Stimulated activated CD4-positive, alpha-beta T cell treated with anti-CD3 and anti-CD28 coated beads, Interleukin-12 subunit alpha, Interleukin-12 subunit beta, amount 100 ng/mL, for 48 hours (primary cell): Measurements from ENCODE around the gene TERB1.
"Not testable (repeated sequence)": the region's sequence is repeated elsewhere in the genome, so short reads cannot be mapped to it uniquely, and the experiment has no call there.

Experiments used
- DNase-seq, 3 donors: peaks; one replicate each; pipeline ENCODE4 v3.0.0-alpha.2; 2020; ENCODE audit warnings: low read depth in 2 of 3, low spot score in 1 of 3

The TERB1 gene

DNA sequence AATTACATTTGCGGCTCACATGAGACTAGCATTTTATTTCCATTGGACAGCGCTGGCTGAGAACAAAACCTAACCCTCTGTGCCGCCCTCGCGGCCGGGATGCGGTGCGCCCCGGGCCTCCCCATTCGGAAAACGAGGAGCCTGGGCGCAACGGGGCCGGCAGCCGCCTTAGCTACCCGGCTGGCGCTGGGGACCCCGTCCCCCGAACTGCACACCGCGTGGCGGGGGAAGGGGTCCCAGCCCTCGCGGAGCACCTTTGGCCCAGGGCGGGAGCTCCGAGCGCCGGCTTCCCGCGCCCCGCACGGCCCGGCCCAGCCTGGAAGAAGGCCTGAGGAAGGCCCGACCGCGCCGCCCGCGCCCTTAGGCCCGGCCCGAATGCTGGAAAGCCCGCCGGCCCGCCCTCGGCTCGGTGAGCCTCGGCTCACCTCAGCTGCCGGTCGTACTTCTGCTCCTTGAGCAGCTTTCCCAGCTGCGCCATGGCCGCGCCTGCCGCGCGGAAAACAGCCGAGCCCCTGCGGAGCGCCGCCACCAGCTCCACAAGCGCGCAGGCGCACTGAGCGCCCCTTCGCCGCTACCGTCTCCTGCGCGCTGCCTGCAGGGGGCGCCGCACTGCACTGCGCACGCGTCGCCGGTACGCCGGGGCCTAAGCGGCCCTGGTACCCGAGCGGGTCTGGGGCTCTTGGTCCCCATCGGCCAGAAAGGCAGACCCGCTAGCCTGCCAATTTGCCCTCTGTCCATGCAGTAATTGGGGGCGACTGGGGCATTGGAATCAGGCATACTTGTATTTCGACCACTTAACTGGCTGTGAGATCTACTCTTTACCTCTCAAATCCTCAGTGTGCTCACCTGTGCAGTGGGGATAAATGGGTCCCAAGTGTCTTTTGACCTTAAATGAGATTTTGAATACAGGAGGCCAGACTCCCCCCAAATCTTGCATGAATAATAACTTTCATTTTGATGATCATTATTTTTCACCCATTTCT lies 29.3 kb upstream of the TERB1 start, which contains the start of gene NAE1:
TSS of gene NAE1 (minus strand) at position 555 of the 983 bp plus-strand sequence. CDS start at position 478, 77 bp downstream.
- DNase-seq = peak; percentile 79 to 84 (median 80)

DNA sequence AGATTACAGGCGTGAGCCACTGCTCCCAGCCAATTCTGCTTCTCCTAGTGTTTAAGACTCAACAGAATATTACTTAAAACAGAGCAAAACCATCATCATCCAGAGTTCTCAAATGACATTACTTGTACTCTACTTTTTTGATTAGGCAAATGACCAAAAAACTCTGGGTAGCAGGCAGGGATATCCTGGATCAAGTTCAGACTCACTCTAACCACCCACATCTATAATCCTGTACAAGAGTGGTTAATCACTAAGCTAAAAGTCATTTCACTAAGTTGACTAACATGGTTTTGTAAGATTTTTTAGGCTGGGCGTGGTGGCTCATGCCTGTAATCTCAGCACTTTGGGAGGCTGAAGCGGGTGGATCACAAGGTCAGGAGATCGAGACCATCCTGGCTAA lies 22.6 kb upstream of the TERB1 start:
- DNase-seq = no peak

DNA sequence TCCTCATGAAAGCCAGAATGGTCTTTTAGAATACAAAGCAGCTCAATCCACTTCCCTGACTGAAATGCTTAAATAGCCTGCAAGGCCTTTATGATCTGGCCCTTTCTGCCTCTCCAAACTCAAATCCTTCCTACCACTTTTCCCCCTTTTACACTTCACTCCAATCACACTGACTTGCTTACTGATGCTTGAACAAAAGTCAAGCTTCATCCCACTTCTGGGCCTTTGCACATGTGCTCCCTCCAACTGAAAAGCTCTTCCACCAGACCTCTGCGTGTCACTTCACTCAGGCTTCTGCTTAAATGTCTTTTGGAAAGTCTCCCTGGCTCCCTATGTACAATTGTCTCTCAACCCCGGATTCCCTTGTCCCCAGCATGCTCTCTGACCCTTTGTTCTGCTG lies 13.3 kb upstream of the TERB1 start:
- DNase-seq = no peak

DNA sequence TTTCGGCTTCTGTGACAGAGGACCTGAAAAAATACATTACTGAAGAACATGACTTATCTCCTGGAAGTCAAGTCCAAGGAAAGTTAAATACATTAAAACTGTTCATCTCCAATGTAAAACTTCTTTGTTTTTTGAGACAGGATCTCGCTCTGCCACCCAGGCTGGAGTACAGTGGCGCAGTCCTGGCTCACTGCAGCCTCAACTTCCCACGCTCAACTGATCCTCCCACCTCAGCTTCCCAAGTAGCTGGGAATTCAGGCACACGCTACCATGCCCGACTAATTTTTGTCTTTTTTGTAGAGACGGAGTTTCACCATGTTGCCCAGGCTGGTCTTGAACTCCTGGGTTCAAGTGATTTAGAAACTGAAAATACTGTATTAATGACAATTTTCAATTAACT lies 9.7 kb upstream of the TERB1 start:
- DNase-seq = no peak

DNA sequence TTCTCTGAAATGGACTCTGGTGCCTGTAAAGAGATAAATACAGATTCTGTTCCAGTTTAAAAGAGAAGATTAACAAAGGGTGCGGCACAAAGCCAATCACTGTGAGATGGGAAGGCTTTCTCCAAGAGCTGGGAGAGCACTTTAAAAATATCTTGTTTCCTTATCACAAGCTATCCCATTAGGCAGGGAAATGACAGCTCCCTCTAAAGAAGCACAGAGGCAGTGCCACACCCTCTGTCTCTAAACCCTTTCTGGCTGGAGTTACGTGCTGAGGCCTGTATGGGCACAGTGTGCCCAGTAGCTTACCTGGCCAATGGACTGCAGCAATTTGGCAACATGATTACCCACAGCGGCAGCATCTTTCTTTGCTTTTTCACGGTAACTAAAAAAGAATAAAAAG lies 9.0 kb upstream of the TERB1 start:
- DNase-seq = no peak

DNA sequence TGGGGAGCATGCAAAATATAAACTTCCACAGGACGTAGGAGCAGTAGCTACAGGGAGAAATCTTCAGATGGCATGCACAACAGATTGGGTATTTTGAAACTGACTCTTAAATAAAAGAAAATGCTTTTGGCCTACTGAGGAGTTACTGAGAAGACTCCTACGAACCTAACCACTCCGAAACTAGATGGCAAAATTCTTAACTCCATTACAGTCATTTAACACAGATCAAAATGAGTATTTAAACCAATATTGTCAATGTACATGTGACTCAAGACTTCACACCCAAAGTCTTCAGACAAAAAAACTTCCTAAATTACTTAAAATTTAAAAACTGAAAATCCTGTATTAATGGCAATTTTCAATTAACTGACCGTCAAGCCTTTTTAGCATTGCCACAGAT lies 8.4 kb upstream of the TERB1 start:
- DNase-seq = no peak

DNA sequence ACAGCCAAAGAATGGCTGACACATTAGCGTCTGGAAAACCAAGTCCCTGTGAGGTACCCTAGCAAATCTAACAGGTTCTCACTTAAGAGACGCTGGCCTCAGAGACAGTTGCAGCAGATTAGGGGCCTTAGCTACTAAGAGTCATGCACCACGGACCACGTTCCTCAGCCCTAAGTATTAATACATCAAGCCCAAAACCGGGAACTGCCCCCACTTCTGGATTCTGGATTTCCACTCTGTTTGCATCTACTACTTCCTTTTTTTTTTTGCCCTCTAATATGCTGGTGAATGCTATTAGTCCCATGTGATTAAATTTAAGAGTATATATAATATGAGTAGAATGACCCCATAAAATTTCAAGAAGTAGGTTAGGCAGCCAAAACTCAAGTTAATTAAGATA lies 775 bp upstream of the TERB1 start:
- no peak for DNase-seq

DNA sequence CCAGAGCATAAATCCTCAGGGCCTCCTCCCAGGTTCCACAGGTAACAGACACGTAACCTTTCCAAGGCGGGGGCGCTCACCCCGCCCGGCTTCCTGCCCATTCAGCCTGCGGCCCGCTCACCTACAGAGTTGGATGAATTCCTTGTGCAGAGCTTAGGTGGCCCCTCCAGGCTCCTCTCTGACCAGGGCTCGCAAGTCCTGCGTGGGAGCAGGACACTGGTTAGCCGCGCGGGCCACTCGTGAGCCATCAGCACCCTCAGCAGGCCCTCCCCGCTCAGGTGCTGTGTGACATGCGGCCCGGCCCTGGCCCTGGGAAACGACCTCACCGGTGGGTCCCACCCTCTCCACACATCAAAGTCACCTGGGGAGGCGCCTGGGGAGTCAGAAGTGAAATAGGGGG lies 528 bp downstream of the TERB1 start:
- no peak for DNase-seq

DNA sequence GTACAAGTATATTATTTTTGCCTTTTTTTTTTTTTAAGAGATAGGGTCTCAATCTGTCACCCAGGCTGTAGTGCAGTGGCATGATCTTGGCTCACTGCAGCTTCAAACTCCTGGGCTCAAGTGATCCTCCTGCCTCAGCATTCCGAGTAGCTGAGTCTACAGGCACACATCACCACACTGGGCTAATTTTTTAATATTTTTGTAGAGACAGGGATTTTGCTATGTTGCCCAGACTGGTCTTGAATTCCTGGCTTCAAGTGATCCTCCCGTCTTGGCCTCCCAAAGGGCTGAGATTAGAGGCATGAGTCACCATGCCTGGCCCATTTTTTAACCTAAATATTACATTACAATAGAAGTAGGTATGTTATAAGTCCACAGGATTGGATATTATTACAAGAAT lies 3.2 kb downstream of the TERB1 start:
- DNase-seq = no peak

DNA sequence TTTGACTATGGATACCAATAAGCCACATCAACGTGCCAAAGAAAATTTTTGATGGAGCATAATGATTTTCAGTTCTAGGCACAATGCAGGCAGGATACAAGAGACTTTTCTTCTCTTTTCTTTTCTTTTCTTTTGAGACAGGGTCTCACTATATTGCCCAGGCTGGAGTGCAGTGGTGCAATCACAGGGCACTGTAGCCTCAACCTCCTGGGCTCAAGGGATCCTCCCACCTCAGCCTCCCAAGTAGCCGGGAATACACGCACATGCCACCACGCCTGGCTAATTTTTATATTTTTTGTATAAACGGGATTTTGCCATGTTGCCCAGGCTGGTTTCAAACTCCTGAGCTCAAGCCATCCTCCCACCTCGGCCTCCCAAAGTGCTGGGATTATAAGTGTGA lies 7.4 kb downstream of the TERB1 start:
- not testable (repeated sequence) for DNase-seq

DNA sequence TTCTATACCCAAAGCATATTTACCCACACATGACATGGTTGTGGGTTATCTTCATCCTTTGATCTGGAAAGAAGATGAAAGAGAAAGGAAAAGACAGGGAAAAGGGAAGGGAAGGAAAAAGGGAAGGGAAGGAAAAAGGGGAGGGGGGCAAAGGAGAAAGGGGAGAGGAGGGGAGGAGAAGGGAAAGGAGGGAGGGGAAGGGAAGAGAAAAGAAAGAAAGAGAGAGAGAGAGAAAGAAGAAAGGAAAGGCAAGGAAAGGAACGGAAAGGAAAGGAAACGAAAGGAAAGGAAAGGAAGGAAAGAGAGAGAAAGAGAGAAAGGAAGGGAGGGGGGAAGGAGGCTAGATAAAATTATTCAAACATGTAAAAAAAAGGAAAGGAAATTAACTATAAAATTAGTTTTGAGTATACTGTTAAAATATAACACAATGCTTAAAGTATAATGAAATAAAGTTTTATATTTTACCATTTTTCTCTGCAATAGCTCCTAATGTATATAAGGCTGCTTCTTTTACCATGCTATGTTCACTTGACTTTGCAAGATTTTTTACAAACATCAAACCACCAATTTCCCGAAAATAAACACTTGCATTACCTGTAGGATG lies 11.2 kb downstream of the TERB1 start:
- no peak for DNase-seq

DNA sequence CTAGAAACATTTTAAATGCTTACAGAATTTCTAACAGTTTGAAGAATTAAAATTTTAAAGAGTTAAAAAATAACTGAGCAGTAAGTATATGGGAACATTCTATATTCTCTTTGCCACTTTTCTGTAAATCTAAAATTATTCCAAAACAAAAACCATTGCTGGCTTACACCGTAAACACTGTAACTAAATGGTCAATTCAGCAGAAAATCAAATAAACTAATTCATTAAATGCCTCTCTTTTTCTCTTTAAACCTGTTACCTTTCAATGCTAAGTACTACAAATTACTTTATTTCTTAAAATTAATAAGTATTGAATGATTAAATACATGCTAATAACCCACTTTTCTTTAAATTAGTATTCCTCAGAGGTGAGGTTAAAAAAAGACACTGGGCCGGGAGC lies 14.0 kb downstream of the TERB1 start:
- no peak for DNase-seq

DNA sequence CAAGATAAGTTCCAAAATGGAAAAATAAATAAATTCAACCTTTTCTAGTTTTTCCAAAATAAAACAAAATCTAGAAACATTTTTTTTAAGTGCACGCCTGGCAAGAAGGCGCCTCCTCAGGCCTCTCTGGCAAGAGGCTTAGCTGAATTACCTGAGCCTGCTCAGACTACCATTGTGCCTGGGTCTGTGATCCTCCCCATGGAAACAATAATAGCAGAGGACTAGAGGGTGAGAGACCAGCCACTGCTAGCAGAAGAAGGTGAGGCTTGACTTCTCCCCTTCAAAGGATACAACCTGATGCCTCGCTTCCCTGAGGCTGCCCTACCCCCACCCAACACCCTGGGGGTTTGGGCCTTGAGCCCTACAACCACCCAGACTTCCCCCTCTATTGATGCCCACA lies 14.8 kb downstream of the TERB1 start:
- DNase-seq = no peak

DNA sequence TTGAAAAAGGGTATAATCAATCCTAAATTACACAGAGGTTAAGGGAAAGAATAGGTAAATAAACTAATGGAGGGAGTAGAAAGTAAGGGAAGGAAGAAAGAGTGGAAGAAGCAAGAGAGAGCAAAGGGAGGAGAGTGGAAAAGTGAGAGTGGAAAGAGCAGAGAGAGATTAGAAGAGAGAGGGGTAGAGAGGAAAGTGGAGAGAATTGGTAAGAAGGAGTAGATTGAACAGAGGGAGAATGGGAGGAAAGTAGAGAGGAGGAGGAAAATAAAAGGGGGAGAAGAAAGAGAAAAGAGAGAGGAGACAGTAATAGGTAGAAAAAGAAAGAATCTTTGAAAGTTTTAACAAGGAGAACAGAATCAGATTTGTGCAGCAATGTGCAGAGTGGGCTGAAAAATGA lies 24.9 kb downstream of the TERB1 start:
- no peak for DNase-seq

DNA sequence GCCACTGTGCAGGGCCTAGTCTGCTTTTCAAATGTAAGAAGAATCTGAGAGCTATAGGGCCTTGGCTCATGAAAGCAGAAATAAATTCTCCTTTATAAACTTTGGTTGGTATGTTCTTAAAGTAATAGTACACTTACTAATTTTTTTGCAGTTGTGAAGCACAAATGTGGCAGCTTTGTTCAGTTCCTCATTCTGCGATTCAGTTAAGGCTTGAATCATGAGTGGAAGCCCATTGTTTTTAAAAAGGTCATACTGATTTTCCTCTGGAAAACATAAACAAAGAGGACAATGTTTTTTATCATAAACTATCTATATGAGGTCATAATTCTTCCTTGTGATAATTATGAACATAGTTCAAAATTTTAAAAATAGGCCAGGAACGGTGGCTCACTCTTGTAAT lies 26.4 kb downstream of the TERB1 start:
- no peak for DNase-seq

DNA sequence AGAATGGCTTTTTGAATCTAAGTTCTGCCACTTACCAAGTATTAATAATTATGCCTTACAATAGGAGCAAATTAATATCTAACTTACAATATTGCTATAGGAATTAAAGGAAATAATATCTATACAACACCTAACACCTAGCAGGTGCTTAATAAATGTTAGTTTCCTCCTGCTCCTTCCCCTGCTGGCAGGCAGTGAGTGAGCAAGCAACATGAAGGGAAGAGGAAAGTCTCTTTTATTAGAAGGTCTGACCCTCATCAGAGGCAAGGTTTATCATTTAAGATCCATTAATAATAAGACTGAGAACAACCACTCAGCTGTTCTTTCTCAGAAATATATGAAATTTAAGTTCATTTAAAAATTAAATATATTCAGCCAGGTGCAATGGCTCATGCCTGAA lies 43.3 kb downstream of the TERB1 start:
- DNase-seq = no peak

DNA sequence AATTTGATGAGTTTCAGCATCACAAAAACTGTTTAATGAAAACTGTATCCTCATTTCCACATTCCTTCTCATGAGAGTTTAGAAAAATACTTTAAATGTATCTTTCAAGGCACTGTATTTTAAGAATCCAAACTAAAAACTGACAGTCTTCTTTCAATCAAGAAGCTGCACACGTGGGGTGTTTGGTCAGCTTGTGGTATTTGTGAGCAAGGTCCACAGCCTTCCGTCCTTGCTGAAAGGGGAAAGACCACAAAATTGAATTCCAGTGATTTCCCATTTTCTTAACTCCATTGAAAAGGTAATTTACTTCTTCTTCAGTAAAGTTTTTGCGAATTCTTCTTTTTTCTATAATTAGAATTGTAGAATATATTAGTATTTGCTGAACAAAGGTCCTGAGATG lies 46.6 kb downstream of the TERB1 start:
- DNase-seq = no peak

DNA sequence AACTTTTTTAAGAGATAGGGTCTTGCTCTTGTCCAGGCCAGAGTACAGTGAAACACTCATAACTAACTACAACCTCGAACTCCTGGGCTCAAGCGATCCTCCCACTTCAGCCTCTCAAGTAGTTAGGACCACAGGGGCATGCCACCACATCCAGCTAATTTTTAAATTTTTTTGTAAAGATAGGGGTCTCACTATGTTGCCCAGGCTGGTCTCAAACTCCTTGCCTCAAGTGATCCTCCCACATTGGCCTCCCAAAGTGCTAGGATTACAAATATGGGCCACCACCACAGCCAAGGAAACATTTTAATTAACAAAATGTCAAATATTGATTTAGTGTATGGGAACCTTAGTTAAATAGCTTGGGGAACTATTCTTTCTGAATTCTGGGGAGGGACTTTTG lies 47.2 kb downstream of the TERB1 start:
- no peak for DNase-seq

DNA sequence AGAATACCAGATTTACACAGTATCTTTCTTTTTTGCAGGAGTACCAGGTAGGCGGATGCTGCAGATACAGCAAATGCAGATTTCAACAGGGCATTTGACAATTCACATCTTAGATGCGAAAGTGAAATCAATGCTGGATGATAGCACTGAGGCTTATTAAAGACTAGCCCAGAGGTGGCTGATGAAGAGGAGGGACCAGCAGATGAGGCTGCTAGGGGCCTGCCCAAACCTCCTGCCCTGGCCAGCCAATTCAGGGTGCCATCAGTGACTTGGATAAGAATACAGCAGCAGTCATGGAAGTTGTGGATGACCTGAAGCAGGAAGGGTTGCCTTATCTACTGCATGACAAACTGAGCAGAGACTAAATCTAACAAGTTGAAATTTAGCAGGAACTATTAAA lies 48.4 kb downstream of the TERB1 start:
- DNase-seq = no peak

DNA sequence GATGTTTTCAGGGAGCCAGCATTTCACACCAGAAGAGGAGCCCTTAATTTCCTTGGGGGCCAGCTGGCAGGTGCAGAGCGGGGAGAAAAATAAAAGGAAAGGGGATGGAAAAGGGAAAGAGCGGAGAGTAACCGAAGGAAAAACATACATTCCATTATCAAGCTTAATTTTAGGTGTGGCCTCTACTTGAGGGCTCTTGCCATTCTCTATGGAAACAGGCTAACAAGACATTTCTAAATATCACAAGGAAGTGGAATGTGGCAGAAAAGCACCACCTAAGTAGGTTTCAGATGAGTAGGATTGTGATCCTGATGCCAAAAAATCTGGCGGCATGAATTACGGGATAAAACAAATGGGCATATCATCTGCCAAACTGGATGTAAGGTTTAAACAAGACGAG lies 49.0 kb downstream of the TERB1 start:
- no peak for DNase-seq

DNA sequence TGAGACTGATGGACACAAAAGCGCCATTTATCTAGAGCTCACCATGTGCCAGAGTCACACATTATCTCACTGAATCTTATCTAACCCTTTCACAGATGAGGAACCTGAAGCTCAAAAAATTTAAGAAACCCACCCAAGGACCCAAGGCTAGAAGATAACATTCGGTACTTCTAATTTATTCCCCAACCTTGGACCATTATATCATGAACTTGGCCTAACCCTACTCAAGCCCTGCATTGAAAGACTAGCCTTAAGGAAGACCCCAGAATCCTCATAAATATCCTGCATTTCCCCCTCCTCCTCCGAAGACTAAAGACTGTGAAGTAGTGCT lies 49.4 kb downstream of the TERB1 start:
- no peak for DNase-seq

DNA sequence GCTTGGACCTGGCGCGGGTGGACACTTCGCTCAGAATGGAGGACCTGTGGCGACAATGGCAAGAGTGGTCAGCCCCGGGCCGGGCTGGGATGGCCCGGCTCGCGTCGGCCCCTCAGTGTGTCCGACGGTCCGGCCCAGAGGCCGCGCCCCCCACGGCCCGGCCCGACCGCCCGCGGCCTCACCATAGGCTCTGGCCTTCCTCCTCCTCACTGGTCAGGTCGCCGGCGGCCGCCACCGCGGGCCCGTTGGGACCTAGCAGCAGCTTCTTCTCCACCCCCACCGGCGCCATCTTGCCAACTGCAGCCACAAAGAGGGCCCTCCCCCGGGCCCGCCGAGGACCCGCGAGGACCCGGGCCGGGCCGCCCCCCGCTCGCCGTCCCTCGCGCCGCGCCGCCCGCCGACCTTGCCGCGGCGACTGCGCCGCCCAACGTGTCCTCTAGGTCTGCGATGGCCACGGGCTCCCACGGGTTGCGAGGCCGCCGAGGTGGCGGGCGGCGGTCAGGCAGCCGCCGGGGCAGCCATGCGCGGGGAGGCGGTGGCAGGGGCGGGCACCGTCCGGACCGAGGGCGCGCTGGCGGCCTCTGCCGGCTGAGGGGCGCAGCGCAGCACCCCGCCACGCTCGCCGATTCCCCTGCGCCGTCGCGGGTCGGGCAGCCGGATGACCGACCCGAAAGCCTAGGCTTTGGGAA lies 49.9 kb downstream of the TERB1 start, which contains the start of gene DYNC1LI2:
TSS of gene DYNC1LI2 (minus strand) at position 307 of the 689 bp plus-strand sequence. CDS start at position 289, 18 bp downstream.
- DNase-seq = peak; percentile 57 to 75 (median 67)
